Smooth muscle cell (in vitro differentiated cells): ENCODE data around the gene MYO7A. TPM values are rescaled to one million over a fixed set of nuclear protein-coding genes. Genes with fewer than 3 reads are reported as not detected.

Experiments used
- DNase-seq: peaks from one replicate; lab custom pipeline; 2025; ENCODE audit not compliant: unreplicated experiment; lab: John Stamatoyannopoulos, UW
- H2AFZ ChIP-seq: fragments of 200-600 bp; sonication (generic); 2 replicates; pipeline ENCODE4 v1.6.0; 2016; ENCODE audit warnings: antibody characterized with exemption, low read depth, mild to moderate bottlenecking
- H3F3A ChIP-seq: fragments of 200-600 bp; sonication (generic); 2 replicates; pipeline ENCODE4 v1.6.0; 2017; ENCODE audit warnings: antibody characterized with exemption, low read depth
- H3K27ac ChIP-seq: fragments of 200-600 bp; sonication (generic); 2 replicates; pipeline ENCODE4 v1.5.1; 2016; ENCODE audit warnings: low read depth, mild to moderate bottlenecking
- H3K27me3 ChIP-seq: fragments of 200-600 bp; sonication (generic); 2 replicates; pipeline ENCODE4 v1.6.1; 2016; ENCODE audit warnings: low read depth, mild to moderate bottlenecking
- H3K36me3 ChIP-seq: fragments of 200-600 bp; sonication (generic); 2 replicates; pipeline ENCODE4 v1.5.1; 2016; ENCODE audit warnings: low read depth
- H3K4me1 ChIP-seq: fragments of 200-600 bp; sonication (generic); 2 replicates; pipeline ENCODE4 v1.5.1; 2016; ENCODE audit warnings: low read depth
- H3K4me2 ChIP-seq: fragments of 200-600 bp; sonication (generic); 2 replicates; pipeline ENCODE4 v1.6.0; 2016; ENCODE audit warnings: mild to moderate bottlenecking
- H3K4me3 ChIP-seq: fragments of 200-600 bp; sonication (generic); 2 replicates; pipeline ENCODE4 v1.5.1; 2016; ENCODE audit warnings: mild to moderate bottlenecking
- H3K79me2 ChIP-seq: fragments of 200-600 bp; sonication (generic); 2 replicates; pipeline ENCODE4 v1.6.0; 2016; ENCODE audit warnings: low read depth, mild to moderate bottlenecking
- H3K9ac ChIP-seq: fragments of 200-600 bp; sonication (generic); 2 replicates; pipeline ENCODE4 v1.6.0; 2016; ENCODE audit warnings: low read depth
- H3K9me3 ChIP-seq: fragments of 200-600 bp; sonication (generic); replicated peaks from 2 replicates; pipeline ENCODE4 v1.5.1; 2016; ENCODE audit warnings: low read depth
- H4K20me1 ChIP-seq: fragments of 200-600 bp; sonication (generic); 2 replicates; pipeline ENCODE4 v1.6.0; 2016; ENCODE audit warnings: low read depth
- WGBS: methylation state at CpG from one replicate; pipeline ENCODE4 v1.1.7; 2016; ENCODE audit warnings: low lambda C conversion rate; 5-methylcytosine and 5-hydroxymethylcytosine counted together
- polyA plus RNA-seq: library from polyadenylated mRNA; unstranded; fragments of >200 nt; fragmentation: Nextera tagmentation; extraction: Ambion mirVana; gene quantifications from 2 replicates; pipeline ENCODE4 v1.2.1, GENCODE V29; 2016
- total RNA-seq: library from RNA; depleted of rRNA; stranded (reverse); fragments of >200 nt; gene quantifications from 2 replicates; pipeline ENCODE4 v1.2.3, GENCODE V29; 2014
- TF ChIP-seq, protein P1 (sequence below): fragments of 200-600 bp; sonication (generic); IDR thresholded peaks from 2 replicates; pipeline ENCODE4 v1.5.1; 2017; ENCODE audit warnings: borderline replicate concordance, mild to moderate bottlenecking, antibody characterized with exemption; ENCODE audit not compliant: insufficient read depth, poor library complexity, severe bottlenecking

The MYO7A gene
- total and polyA plus RNA-seq, 2 experiments from 2014 or later, result 0.08 to 0.18 TPM

DNA sequence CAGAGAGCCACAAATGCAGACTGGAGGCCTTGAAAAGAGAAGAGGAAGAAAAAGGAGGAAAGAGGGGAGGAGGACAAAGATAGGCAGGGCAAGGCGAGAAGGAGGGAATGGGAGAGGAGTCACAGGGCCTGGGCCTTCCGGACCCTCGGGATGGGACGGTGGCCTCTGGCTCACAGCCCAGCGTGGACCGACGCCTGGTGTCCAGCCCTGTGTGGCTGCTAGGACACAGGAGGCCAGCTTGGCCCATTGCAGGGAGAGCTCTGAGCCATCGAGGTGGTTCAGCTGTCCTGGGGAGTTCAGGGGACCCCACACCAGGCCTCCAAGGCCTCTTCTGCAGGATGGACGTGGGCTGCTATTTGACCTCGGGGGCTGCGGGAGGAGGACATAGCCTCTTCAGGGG lies 9.4 kb downstream of the MYO7A start:
- no peak overlapping the region for H3K4me2 ChIP-seq
- H3K4me3 ChIP-seq, result no peak overlapping the region
- no peak for DNase-seq
- no peaks in the 10 kb centered on the region for H3K9me3 ChIP-seq
- TF ChIP-seq, protein P1, sequence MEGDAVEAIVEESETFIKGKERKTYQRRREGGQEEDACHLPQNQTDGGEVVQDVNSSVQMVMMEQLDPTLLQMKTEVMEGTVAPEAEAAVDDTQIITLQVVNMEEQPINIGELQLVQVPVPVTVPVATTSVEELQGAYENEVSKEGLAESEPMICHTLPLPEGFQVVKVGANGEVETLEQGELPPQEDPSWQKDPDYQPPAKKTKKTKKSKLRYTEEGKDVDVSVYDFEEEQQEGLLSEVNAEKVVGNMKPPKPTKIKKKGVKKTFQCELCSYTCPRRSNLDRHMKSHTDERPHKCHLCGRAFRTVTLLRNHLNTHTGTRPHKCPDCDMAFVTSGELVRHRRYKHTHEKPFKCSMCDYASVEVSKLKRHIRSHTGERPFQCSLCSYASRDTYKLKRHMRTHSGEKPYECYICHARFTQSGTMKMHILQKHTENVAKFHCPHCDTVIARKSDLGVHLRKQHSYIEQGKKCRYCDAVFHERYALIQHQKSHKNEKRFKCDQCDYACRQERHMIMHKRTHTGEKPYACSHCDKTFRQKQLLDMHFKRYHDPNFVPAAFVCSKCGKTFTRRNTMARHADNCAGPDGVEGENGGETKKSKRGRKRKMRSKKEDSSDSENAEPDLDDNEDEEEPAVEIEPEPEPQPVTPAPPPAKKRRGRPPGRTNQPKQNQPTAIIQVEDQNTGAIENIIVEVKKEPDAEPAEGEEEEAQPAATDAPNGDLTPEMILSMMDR, result no peak
- no peaks in the 10 kb centered on the region for H4K20me1 ChIP-seq
- H3K36me3 ChIP-seq, result no peaks in the 10 kb centered on the region
- no peak overlapping the region for H3K27ac ChIP-seq
- H3K9ac ChIP-seq, result no peak overlapping the region
- no peak overlapping the region for H2AFZ ChIP-seq
- no peaks in the 10 kb centered on the region for H3F3A ChIP-seq
- no peaks in the 10 kb centered on the region for H3K79me2 ChIP-seq
- WGBS, result 91% methylated on average over 11 of the region's 11 CpGs
- no peaks in the 10 kb centered on the region for H3K27me3 ChIP-seq
- H3K4me1 ChIP-seq, result peaks cover 9% of the 10 kb centered on the region

- Histone ChIP-seq H3F3A (no peaks in the 10 kb centered on the region), H4K20me1 (no peaks in the 10 kb centered on the region), H3K27me3 (no peaks in the 10 kb centered on the region), H3K9ac (no peak overlapping the region), H2AFZ (no peak overlapping the region), H3K9me3 (no peaks in the 10 kb centered on the region), H3K27ac (no peak overlapping the region), H3K4me3 (no peak overlapping the region), H3K36me3 (no peaks in the 10 kb centered on the region), H3K4me2 (no peak overlapping the region), H3K79me2 (no peaks in the 10 kb centered on the region), H3K4me1 (peaks cover 9% of the 10 kb centered on the region)
- 96% methylated on average over 36 of the region's 55 CpGs for WGBS
- no peak for DNase-seq
- TF ChIP-seq, protein P1, result no peak
Measured at GRCh38 chr11:77138106-77138649, 10.1 kb downstream of the MYO7A start.

GRCh38 chr11:77139201-77139600 lies 11.2 kb downstream of the MYO7A start:
- WGBS, result 94% methylated on average over 8 of the region's 8 CpGs
- Histone ChIP-seq H2AFZ (no peak overlapping the region), H3F3A (no peaks in the 10 kb centered on the region), H3K27ac (no peak overlapping the region), H3K27me3 (no peaks in the 10 kb centered on the region), H3K9ac (no peak overlapping the region), H3K4me3 (no peak overlapping the region), H3K4me1 (peaks cover 9% of the 10 kb centered on the region), H4K20me1 (no peaks in the 10 kb centered on the region), H3K4me2 (no peak overlapping the region), H3K36me3 (no peaks in the 10 kb centered on the region), H3K79me2 (no peaks in the 10 kb centered on the region), H3K9me3 (no peaks in the 10 kb centered on the region)
- DNase-seq, result no peak
- TF ChIP-seq, protein P1, result no peak

DNA sequence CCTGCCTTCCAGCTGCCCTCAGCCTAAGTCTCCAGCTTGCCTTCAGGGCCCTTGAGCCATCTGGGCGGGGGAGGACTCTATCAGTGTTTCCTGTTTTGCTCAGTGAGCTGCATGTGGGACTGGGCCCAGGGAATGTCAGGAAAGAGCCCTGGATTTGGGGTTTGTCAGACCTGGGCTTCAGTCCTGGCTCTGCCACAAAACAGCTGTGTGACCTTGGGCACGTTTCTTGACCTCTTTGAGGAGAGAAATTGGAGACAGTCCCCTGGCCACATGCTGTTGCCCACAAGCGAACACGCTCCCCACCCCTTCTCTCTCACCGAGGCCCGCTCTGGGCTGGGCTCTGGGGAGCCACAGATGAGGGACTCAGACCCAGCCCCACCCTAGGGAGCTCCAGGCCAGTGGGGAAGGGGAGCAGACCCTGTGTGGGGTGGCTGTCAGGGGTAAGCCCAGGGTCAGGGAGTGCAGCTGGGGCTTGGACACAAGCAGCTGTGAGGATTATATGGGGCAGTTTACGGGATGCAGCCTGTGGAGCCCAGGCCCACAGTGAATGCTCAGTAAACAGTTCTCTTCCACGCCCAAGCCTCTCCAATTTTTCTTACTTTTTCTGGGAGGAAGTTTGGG lies 12.3 kb downstream of the MYO7A start:
- Histone ChIP-seq H3K9me3 (no peaks in the 10 kb centered on the region), H3F3A (no peaks in the 10 kb centered on the region), H3K4me2 (peak overlapping the region; percentile 26), H3K4me3 (no peak overlapping the region), H3K79me2 (no peaks in the 10 kb centered on the region), H3K27me3 (no peaks in the 10 kb centered on the region), H4K20me1 (no peaks in the 10 kb centered on the region), H3K27ac (no peak overlapping the region), H3K4me1 (peaks cover 9% of the 10 kb centered on the region), H3K9ac (no peak overlapping the region), H2AFZ (peak overlapping the region; percentile 21), H3K36me3 (no peaks in the 10 kb centered on the region)
- no peak for DNase-seq
- WGBS, result 31% methylated on average over 8 of the region's 8 CpGs
- TF ChIP-seq, protein P1, result no peak
